ENCODE data around the gene CRIP2. TPM values are rescaled to one million over a fixed set of nuclear protein-coding genes. Genes with fewer than 3 reads are reported as not detected.

Gene CRIP2
- total and polyA plus RNA-seq, 2 donors (not counting 3 experiments of a cell fraction or from before 2014, with no cell fraction given), result 322 to 954 TPM

- no peak for FAIRE-seq
- no peak overlapping the region for H2AFZ ChIP-seq (ENCODE audit: low read depth, low read length)
Measured at GRCh38 chr14:105447651-105448640, 26.7 kb upstream of the CRIP2 start.

More at GRCh38 chr14:105447651-105448640, 26.7 kb upstream of the CRIP2 start:
- Histone ChIP-seq H4K20me1 (replicated peaks; ENCODE audit: control insufficient read depth, extremely low read depth, insufficient read depth, low read length) (no peaks in the 10 kb centered on the region), H3K9me3 (replicated peaks; ENCODE audit: control insufficient read depth, insufficient read depth, low read length) (no peaks in the 10 kb centered on the region), H3K4me3 (replicated peaks in 1 of 3; ENCODE audit: insufficient read depth in 1 of 3, low read depth in 1 of 3, low read length in 3 of 3) (no peak overlapping the region), H3K36me3 (ENCODE audit: control insufficient read depth in 2 of 2, extremely low read depth in 1 of 2, insufficient read depth in 2 of 2, low read length in 2 of 2) (peaks cover 3 to 24% of the 10 kb centered on the region in 2 experiments), H3K9me1 (replicated peaks; ENCODE audit: control insufficient read depth, extremely low read depth, insufficient read depth, low read length) (no peaks in the 10 kb centered on the region), H3K27me3 (ENCODE audit: control insufficient read depth in 2 of 2, insufficient read depth in 2 of 2, low read length in 2 of 2) (no peaks in the 10 kb centered on the region), H3K4me1 (ENCODE audit: control insufficient read depth, extremely low read depth, insufficient read depth, low read length) (no peaks in the 10 kb centered on the region), H3K4me2 (ENCODE audit: insufficient read depth, low read length) (no peak overlapping the region), H3K27ac (ENCODE audit: insufficient read depth, low read depth, low read length) (peak overlapping the region; percentile 3), H3K79me2 (ENCODE audit: control insufficient read depth, insufficient read depth, low read length) (peaks cover 6% of the 10 kb centered on the region), H3K9ac (replicated peaks; ENCODE audit: extremely low read depth, insufficient read depth, low read length) (peak overlapping the region; percentile 22)
- no TSS peak for BruUV-seq (replicated peaks)
- ChIA-PET CTCF (interaction anchor here (0.6 to 1.9 kb wide), 20 partner anchors 10 to 131 kb away, joined by 3 to 31 read pairs (median 4); partner anchors contain the start of gene CRIP1), POLR2A (no interaction called here)
- intact Hi-C loops (cut with micrococcal nuclease), result loop anchor here (1.0 kb wide), 4 partner anchors 33 to 80 kb away; no protein-coding TSS in a partner anchor
- TF ChIP-seq FOS (IDR thresholded peaks at IDR 0.05; ENCODE audit: borderline replicate concordance, insufficient read depth, low read length) (no peak), GATA2 (IDR thresholded peaks at IDR 0.05; ENCODE audit: insufficient read depth, insufficient read length, low read depth, low read length) (no peak), JUN (IDR thresholded peaks at IDR 0.05; ENCODE audit: borderline replicate concordance, insufficient read depth, insufficient read length, low read depth) (no peak), POLR2A (IDR thresholded peaks at IDR 0.05; ENCODE audit: low read depth, low read length) (no peak), EZH2 (IDR thresholded peaks at IDR 0.05; ENCODE audit: borderline replicate concordance, low read depth, low read length, severe bottlenecking) (no peak), POLR2AphosphoS5 (IDR thresholded peaks at IDR 0.05; ENCODE audit: insufficient read depth, low read depth, low read length) (no peak), CTCF (IDR thresholded peaks at IDR 0.05; ENCODE audit: extremely low read depth in 1 of 2, insufficient read depth in 1 of 2, low read depth in 1 of 2, low read length in 2 of 2) (no peak), MYC (IDR thresholded peaks at IDR 0.05; ENCODE audit: low read depth, low read length) (no peak), MAX (IDR thresholded peaks at IDR 0.05; ENCODE audit: insufficient read depth, insufficient read length) (no peak)
- dilution Hi-C loops (cut with MboI; ENCODE audit: extremely low pct_ligation_motif_present, low sequenced_read_pairs), result no loop called here
- DNase-seq (ENCODE audit: low read depth, low spot score), result no peak

All from endothelial cell of umbilical vein (primary cell).